ENCODE results near the gene TNFSF10. TPM values are rescaled to one million over a fixed set of nuclear protein-coding genes. Genes with fewer than 3 reads are reported as not detected.

TNFSF10 gene
- total RNA-seq, 1 experiment from 2014 or later, result 0.22 TPM

GRCh38 chr3:172543419-172543818, 20.2 kb upstream of the TNFSF10 start:
- DNase-seq (ENCODE audit: low spot score), result no peak
- no peaks in the 10 kb centered on the region for H3K36me3 Mint-ChIP-seq
- peaks cover 5% of the 10 kb centered on the region; the same call in 1 of the 2 replicates for H3K9me3 Mint-ChIP-seq
- ChIA-PET CTCF (no interaction called here), POLR2A (no interaction called here)
- no peak overlapping the region for H3K4me3 Mint-ChIP-seq
- no peak overlapping the region for H3K27ac Mint-ChIP-seq
- no peak for TF ChIP-seq PRDM15 (CRISPR knock-in tag; IDR thresholded peaks at IDR 0.05)
- TF ChIP-seq ETV6 (CRISPR knock-in tag; IDR thresholded peaks at IDR 0.05), result no peak
- no peak for TF ChIP-seq GTF2I (CRISPR knock-in tag; conservative IDR thresholded peaks at IDR 0.05)
- no peak for TF ChIP-seq TEAD1 (CRISPR knock-in tag; IDR thresholded peaks at IDR 0.05)
- no peak for TF ChIP-seq TEAD4 (CRISPR knock-in tag; IDR thresholded peaks at IDR 0.05)
- TF ChIP-seq ERG (CRISPR knock-in tag; IDR thresholded peaks at IDR 0.05), result no peak
- TF ChIP-seq ATF2 (CRISPR knock-in tag; IDR thresholded peaks at IDR 0.05; ENCODE audit: borderline replicate concordance, low read depth), result no peak
- no peak for TF ChIP-seq CBFB (CRISPR knock-in tag; IDR thresholded peaks at IDR 0.05; ENCODE audit: low read depth)
- no peak for TF ChIP-seq CTCF (IDR thresholded peaks at IDR 0.05)
- no peak for TF ChIP-seq FOXJ3 (CRISPR knock-in tag; IDR thresholded peaks at IDR 0.05; ENCODE audit: borderline replicate concordance)
- no peak for ATAC-seq
- peaks cover 7% of the 10 kb centered on the region for H3K4me1 Mint-ChIP-seq
- H3K27me3 Mint-ChIP-seq (ENCODE audit: low read depth), result no peaks in the 10 kb centered on the region

- CTCF ChIA-PET, result no interaction called here
Measured at GRCh38 chr3:172542999-172543398, 19.8 kb upstream of the TNFSF10 start.

GRCh38 chr3:172541945-172542488, 18.8 kb upstream of the TNFSF10 start:
- Mint-ChIP-seq H3K4me1 (peaks cover 10% of the 10 kb centered on the region), H3K27ac (no peak overlapping the region), H3K36me3 (no peaks in the 10 kb centered on the region), H3K9me3 (peaks cover 10% of the 10 kb centered on the region; the same call in 1 of the 2 replicates), H3K4me3 (no peak overlapping the region), H3K27me3 (ENCODE audit: low read depth) (no peaks in the 10 kb centered on the region)
- DNase-seq (ENCODE audit: low spot score) (no peak), ATAC-seq (no peak)
- ChIA-PET CTCF (no interaction called here), POLR2A (no interaction called here)
- TF ChIP-seq ZSCAN18 (CRISPR knock-in tag; IDR thresholded peaks at IDR 0.05) (no peak), CREB1 (CRISPR knock-in tag; IDR thresholded peaks at IDR 0.05) (no peak), CDX4 (CRISPR knock-in tag; IDR thresholded peaks at IDR 0.05; ENCODE audit: borderline replicate concordance) (no peak), OVOL2 (CRISPR knock-in tag; IDR thresholded peaks at IDR 0.05; ENCODE audit: borderline replicate concordance) (no peak)
- TF ChIP-seq, protein P1, sequence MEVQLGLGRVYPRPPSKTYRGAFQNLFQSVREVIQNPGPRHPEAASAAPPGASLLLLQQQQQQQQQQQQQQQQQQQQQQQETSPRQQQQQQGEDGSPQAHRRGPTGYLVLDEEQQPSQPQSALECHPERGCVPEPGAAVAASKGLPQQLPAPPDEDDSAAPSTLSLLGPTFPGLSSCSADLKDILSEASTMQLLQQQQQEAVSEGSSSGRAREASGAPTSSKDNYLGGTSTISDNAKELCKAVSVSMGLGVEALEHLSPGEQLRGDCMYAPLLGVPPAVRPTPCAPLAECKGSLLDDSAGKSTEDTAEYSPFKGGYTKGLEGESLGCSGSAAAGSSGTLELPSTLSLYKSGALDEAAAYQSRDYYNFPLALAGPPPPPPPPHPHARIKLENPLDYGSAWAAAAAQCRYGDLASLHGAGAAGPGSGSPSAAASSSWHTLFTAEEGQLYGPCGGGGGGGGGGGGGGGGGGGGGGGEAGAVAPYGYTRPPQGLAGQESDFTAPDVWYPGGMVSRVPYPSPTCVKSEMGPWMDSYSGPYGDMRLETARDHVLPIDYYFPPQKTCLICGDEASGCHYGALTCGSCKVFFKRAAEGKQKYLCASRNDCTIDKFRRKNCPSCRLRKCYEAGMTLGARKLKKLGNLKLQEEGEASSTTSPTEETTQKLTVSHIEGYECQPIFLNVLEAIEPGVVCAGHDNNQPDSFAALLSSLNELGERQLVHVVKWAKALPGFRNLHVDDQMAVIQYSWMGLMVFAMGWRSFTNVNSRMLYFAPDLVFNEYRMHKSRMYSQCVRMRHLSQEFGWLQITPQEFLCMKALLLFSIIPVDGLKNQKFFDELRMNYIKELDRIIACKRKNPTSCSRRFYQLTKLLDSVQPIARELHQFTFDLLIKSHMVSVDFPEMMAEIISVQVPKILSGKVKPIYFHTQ (CRISPR knock-in tag; IDR thresholded peaks at IDR 0.05), result no peak

More at GRCh38 chr3:172542999-172543398, 19.8 kb upstream of the TNFSF10 start:
- H3K9me3 Mint-ChIP-seq, result peaks cover 9% of the 10 kb centered on the region; the same call in 1 of the 2 replicates
- no peak overlapping the region for H3K4me3 Mint-ChIP-seq
- H3K27me3 Mint-ChIP-seq (ENCODE audit: low read depth), result no peaks in the 10 kb centered on the region
- H3K36me3 Mint-ChIP-seq, result no peaks in the 10 kb centered on the region
- no peak overlapping the region for H3K27ac Mint-ChIP-seq
- DNase-seq (ENCODE audit: low spot score), result no peak
- POLR2A ChIA-PET, result no interaction called here
- no peak for ATAC-seq
- H3K4me1 Mint-ChIP-seq, result peaks cover 7% of the 10 kb centered on the region
- no peak for TF ChIP-seq ZNF232 (CRISPR knock-in tag; IDR thresholded peaks at IDR 0.05)
- TF ChIP-seq ESRRA (CRISPR knock-in tag; IDR thresholded peaks at IDR 0.05; ENCODE audit: borderline replicate concordance), result no peak
- TF ChIP-seq FOXP1 (CRISPR knock-in tag; IDR thresholded peaks at IDR 0.05; ENCODE audit: borderline replicate concordance), result no peak
- no peak for TF ChIP-seq NR3C1 (CRISPR knock-in tag; conservative IDR thresholded peaks at IDR 0.05; ENCODE audit: low read depth)
- TF ChIP-seq MYBL2 (CRISPR knock-in tag; IDR thresholded peaks at IDR 0.05), result no peak
- no peak for TF ChIP-seq CREM (CRISPR knock-in tag; IDR thresholded peaks at IDR 0.05)
- TF ChIP-seq ATF3 (CRISPR knock-in tag; conservative IDR thresholded peaks at IDR 0.05), result no peak
- TF ChIP-seq ATF1 (CRISPR knock-in tag; IDR thresholded peaks at IDR 0.05), result no peak

All from WTC11 (cell line).